ENCODE results near the gene PRR18.

The PRR18 gene

DNA sequence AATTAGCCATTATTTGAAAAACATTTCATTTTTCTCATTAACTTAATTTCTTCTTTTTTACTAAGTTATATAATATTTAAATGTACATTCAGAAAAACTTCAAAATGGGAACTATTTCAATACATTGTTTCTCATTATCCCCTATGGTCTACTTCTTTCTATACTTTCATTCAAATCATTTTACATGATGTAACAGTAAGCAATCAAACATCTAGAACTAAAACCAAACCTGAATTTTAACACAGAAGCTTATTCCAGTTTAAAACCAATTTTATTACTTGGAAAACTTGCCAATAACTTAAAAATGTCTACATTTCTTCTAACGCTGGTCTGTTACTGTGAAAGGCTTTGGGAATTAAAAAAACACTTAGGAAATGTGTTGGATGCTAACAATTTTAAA is 4.6 kb upstream of the PRR18 start:
- no peak overlapping the region for H3K4me3 ChIP-seq (ENCODE audit: low read depth, low read length)
- DNase-seq (ENCODE audit: low read depth) = no peak
- TF ChIP-seq, protein P1, sequence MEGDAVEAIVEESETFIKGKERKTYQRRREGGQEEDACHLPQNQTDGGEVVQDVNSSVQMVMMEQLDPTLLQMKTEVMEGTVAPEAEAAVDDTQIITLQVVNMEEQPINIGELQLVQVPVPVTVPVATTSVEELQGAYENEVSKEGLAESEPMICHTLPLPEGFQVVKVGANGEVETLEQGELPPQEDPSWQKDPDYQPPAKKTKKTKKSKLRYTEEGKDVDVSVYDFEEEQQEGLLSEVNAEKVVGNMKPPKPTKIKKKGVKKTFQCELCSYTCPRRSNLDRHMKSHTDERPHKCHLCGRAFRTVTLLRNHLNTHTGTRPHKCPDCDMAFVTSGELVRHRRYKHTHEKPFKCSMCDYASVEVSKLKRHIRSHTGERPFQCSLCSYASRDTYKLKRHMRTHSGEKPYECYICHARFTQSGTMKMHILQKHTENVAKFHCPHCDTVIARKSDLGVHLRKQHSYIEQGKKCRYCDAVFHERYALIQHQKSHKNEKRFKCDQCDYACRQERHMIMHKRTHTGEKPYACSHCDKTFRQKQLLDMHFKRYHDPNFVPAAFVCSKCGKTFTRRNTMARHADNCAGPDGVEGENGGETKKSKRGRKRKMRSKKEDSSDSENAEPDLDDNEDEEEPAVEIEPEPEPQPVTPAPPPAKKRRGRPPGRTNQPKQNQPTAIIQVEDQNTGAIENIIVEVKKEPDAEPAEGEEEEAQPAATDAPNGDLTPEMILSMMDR (IDR thresholded peaks at IDR 0.05; ENCODE audit: control insufficient read depth, extremely low read depth, insufficient read depth) = no peak

DNA sequence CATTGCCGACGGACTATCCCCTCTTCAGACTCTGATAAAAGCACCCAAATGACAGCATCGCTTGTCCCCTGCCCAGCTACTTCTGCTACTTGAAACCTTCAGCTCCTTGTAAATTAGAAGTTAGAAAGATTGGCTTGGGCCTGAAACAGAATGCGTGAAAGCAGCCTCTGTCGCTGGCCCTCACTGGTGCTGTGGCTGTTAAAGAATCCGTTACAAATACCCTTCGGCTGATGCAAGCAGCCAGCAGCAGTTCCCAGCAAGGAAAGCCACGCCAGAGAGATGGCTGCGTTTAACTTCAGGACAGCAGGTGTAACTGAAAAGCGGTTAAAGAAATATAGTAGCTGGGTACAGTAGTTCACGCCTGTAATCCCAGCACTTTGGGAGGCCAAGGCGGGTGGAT is 2.4 kb upstream of the PRR18 start:
- no peak overlapping the region for H3K4me3 ChIP-seq (ENCODE audit: low read depth, low read length)
- DNase-seq (ENCODE audit: low read depth) = no peak
- TF ChIP-seq, protein P1 (IDR thresholded peaks at IDR 0.05; ENCODE audit: control insufficient read depth, extremely low read depth, insufficient read depth) = no peak

DNA sequence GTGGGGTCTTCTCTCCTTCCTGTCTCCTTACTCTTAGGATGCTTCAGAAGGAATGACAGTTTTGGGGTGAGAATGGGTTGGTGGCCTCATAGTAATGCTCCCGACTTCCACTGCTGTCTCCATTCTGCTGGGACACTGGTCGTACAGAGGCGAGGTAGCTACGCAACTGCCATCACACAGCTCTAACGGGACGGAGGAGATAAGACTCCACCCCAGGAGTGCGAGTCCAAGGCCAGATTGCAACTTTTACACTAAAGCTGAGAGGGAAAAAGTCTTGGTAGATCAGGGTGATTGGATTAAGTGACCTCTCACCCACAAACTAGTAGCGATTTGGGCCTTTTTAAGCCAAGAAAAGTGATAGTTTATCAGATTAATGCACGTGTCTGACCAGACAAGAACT is 1.8 kb upstream of the PRR18 start:
- TF ChIP-seq, protein P1 (IDR thresholded peaks at IDR 0.05; ENCODE audit: control insufficient read depth, extremely low read depth, insufficient read depth) = no peak
- no peak for DNase-seq (ENCODE audit: low read depth)
- no peak overlapping the region for H3K4me3 ChIP-seq (ENCODE audit: low read depth, low read length)

DNA sequence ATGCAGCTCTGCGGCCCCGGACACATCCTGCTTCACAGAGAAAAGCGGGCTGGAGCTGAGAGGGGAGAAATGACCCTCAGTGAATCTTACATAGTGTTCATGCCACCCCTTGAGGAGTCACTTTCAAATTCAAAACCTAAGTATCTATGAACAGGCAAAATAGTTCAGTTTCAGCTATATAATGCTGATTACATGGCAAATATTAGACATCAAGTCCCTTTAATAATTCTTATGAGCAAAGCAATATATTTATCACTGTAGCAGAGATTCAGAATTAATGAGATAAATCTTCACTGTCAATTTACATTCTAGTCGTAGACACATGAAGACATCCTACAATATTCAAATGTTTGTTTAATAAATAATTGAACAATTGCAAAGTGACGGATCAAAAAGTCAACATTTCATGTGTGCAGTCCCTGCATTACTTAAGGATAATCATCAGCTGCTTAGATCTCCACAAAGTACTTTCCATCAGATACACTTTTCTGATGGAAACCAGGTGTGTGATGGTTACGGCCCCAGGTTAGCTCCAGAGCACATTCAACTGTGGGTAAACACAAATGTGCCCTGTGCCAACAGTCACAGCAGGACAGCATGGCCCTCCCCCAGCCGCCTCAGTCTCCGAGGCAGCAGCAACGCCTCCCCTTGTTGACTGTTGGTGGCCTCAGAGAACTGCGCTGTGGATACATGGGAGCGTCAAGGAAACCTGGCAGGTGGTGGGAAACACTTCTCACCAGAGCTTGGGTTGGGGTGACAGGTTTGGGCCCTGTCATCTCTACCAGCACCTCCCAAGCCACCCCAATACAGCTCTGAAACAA is 787 bp upstream of the PRR18 start:
- no peak overlapping the region for H3K4me3 ChIP-seq (ENCODE audit: low read depth, low read length)
- peak; percentile 42 for DNase-seq (ENCODE audit: low read depth)
- TF ChIP-seq, protein P1 (IDR thresholded peaks at IDR 0.05; ENCODE audit: control insufficient read depth, extremely low read depth, insufficient read depth) = peak; percentile 32; the same call in 1 of the 2 replicates

DNA sequence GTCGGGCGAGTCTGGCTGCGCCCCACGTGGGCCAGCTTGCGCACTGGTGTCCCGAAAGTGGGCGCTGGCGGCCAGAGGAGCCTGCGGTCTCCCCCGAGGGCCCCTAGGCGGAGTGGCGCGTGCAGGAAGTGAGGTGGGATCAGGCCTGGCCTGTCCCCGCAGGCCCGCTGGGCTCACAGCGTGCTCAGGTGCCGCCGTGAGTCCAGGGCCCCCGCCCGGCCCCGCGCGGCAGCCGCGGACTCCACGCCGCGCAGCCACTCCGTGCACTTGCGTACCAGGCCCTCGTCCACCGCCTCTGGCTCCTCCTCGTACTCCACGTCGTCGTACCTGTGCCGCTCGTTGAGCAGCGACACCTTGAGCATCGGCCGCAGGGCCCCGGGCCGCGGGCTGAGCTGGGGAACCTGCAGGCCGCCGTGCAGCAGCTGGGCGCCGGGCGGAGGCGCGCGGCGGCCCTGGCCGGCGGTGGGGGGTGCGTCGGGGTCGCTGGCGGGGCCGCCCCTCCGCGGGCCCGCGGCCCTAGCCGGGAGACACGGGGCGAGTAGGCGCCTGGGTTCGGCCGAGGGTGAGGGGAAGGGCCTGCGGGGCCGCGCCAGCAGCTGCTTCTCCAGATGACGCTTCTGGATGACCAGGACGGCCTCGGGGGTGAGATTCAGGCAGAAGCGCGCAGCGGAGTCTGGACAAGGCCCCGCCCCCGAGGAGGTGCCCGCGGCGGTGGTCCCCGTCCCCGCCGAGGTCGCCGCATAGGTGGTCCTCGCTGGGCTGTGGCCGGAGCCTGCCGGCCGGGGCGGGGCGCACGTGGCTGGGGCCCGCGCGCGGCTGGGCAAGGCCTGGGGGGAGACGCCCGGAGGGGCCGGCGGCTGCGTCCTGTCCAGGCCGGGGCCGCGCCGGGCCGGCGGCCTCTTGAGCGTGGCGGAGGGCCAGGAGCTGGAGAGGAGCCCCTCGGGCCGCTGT is 835 bp downstream of the PRR18 start:
- DNase-seq (ENCODE audit: low read depth) = no peak
- no peak overlapping the region for H3K4me3 ChIP-seq (ENCODE audit: low read depth, low read length)
- TF ChIP-seq, protein P1 (IDR thresholded peaks at IDR 0.05; ENCODE audit: control insufficient read depth, extremely low read depth, insufficient read depth) = no peak

DNA sequence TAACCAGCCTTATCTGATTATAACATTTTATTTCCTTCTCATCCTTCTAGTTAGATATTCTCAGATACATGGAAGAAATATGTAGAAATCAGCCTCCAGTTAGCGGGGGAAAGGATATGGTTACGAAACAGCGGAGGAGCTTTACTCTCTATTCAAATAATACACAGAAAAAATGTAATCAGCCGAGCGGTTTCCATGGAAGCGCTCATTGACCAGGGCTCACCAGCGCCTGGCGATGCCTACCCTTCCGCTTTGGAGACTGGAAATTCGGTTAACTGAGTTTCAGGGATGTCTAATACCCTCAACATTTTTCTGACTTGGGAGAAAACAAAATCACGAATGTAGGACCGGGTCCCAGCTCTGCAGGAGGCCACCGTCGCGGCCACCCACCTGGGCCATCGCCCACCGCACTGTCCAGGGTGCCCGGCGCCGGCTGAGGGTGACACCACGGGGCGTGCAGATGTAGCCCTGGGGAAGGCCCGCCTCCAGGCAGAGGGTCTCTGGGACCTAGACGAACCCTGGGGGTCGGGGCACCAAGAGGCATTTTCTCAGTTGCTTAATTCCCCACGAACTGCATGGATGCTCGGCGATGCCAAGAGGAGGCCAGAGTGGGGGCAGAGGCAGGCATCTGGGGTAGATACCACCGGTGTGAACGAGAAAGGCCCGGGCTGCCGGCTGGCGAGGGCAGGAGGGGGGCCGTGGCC is 1.7 kb downstream of the PRR18 start:
- DNase-seq (ENCODE audit: low read depth) = no peak
- no peak overlapping the region for H3K4me3 ChIP-seq (ENCODE audit: low read depth, low read length)
- TF ChIP-seq, protein P1 (IDR thresholded peaks at IDR 0.05; ENCODE audit: control insufficient read depth, extremely low read depth, insufficient read depth) = no peak

Measured in LNCaP clone FGC (cell line).